NOMO-1 (cell line): Measurements from ENCODE around the gene MED13.
"Not testable (repeated sequence)": the region's sequence is repeated elsewhere in the genome, so short reads cannot be mapped to it uniquely, and the experiment has no call there.

Experiments
- DNase-seq, 2 experiments: peaks; one replicate each; lab custom pipeline; 2025; ENCODE audit not compliant: unreplicated experiment in 2 of 2; lab: John Stamatoyannopoulos, UW

Gene MED13

DNA sequence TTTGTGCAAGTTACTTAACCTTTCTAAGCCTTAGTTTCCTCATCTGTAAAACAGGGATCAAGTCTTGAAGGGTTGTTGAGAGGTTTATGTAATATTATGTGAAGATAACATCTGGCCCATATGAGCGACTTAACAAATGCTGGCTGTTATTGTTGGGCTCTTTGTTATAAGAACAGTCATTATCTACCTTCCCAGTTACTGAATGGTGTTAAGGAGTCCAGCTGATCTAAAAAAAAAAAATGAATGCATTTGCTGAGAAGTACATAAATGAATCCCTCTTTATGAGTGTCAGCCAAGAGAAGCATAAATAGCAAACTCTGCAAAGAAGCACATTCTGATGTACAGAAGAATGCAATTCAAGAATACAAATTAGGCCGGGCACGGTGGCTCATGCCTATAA is 24.3 kb upstream of the MED13 start:
- no peak for DNase-seq

DNA sequence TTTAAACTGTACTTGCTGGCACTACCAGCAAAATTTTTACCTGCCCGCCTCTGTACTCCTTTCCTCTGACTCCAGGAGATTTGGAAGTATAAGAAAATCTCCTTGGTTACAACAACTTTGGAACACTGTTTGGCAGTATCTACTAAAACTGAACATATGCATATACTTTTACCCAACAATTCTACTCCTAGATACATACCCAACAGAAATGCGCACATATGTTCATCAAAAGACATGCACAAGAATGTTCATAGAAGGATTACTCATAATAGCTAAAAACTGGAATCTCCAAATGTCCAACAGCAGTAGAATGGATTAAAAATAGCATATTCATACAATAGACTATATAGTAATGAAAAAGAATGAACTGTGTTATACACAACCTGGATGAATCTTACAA is 21.7 kb upstream of the MED13 start:
- no peak for DNase-seq

DNA sequence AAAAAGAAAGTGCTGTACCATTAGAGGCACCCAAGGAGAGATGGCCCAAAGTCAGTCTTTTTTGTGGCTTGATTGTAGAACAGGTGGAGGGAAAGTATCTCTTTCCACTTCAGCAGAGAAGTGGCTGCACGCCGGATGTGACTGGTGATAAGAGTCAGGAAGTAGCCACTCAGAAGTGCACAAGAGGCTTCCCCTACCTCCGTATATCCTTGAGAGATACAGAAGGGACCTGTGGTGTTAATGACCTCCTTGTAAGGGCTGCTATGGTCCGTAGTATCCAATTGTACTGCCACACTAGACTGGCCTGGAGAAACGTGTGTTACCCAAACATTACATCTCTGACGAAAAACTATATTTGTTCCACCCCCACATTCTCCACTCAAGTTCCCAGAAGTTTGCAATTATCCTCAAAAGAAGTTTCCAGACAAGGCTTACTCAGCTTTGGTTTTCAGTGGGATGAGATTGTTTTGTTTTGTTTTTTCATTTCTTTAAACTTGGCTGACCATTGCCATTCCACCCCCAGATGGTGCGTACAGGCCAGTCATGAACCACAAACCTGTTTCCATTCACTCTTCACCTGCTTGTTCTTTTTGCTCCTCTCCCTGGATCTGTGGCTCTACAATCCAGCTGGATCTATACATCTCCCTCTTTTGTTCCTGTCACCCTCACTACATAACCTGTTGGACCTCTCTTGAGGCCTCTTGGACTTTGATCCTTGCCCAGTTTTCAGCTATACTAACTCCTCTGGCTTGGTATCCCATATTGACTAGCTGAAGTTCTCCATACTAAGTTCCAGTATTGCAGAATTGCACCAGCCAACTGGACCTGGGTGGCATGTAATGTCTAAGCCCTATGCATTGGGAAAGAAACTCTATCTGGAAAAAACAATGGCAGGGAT is 20.7 kb upstream of the MED13 start:
- DNase-seq, result no peak

DNA sequence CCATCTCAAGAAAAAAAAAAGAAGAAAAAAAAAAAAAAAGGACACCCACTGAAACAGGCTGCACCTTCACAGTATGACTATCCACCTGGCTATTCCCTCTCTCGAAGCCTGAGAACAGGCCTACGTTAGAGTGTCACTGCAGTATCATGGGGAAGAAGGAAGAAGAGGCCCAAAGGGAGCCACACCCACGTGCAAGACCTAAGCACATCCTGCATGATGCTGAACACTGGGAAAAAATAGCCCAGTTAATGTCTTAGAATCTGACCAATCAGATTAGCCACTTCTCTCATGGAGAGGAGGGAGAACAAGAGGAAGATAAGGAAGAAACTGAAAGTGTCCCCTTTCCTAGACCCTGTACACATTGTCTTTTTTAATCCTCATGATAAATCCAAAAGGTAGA is 19.5 kb upstream of the MED13 start:
- DNase-seq, result no peak

DNA sequence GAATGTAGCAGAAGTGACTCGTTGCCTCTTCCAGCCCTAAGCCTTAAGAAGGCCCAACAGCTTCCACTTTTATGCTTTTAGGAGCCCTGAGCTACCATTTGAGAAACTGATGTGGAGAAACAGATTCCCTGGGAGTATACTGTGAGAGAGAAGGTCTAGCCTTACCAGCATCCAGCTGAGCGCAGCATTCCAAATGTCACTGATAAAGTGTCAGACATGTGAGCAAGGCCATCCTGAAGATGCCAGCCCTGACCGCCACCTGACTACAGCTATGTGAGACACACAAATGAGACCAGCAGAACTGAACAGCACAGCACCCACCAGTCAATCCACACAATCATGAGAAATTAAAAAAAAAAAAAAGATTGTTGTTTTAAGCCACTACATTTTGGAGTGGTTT is 18.6 kb upstream of the MED13 start:
- no peak for DNase-seq

DNA sequence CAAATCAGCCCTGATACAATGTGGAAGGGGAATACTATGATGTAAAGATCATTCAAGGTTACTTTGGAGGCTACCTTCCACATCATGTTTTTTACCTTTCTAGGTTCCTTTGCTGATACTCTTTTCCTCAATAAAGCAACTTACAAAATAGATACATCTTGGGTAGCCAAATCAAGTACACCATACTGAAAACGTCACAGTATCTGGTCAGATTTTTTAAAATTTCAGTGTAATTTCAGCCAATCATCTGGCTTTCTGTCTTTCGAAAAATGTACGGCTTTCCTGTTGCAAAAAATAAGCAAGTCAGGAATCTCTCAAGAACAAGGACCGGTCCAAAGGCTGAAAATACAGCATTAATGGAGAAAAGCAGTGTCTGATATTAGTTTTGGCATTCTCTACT is 15.6 kb upstream of the MED13 start:
- no peak for DNase-seq

DNA sequence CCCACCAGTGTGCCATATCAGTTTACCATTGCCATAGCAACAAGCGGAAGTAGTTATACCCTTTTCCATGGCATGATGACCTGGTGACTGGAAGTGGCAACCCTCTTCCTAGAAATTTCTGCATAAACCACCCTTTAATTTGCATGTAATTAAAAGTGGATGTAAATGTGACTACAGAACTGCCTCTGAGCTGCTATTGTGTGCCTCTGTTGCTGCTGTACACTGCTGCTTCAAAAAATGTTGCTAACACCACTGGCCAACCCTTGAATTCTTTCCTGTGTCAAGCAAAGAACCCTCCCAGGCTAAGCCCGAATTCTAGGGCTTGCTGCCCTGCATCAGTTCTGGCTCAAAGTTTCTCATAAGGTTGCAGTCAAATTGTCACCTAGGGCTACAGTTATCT is 12.9 kb upstream of the MED13 start:
- no peak for DNase-seq

DNA sequence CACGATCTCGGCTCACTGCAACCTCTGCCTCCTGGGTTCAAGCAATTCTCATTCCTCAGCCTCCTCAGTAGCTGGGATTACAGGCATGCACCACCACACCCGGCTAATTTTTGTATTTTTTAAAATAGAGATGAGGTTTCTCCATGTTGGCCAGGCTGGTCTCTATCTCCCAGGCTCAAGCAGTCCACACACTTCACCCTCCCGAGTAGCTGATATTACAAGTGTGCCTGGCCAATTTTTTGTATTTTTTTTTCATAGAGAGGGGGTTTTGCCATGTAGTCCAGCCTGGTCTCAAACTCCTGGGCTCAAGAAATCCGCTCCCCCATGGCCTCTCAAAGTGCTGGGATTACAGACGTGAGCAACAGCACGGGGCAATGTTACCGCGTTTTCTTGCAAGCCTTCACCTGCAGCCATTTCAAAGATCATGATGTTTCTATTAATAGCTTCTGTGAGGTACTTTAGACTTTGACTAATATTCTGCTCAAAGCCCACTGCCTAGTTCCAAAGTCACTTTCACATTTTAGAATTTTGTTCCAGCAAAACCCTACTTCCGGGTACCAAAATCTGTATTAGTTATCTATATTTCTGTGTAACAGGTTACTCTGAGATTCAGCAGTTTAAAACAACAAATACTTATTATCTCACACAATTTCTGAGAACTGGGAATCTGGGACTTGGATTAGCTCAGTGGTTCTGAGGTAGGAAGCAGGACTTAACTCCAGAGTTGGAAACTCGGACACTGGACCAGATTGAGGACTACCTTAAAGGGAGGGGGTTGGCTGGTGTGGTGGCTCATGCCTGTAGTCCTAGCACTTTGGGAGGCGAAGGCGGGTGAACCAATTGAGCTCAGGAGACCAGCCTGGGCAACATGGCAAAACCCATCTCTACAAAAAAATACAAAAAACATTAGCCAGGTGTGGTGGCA is 12.0 kb upstream of the MED13 start:
- no peak for DNase-seq

DNA sequence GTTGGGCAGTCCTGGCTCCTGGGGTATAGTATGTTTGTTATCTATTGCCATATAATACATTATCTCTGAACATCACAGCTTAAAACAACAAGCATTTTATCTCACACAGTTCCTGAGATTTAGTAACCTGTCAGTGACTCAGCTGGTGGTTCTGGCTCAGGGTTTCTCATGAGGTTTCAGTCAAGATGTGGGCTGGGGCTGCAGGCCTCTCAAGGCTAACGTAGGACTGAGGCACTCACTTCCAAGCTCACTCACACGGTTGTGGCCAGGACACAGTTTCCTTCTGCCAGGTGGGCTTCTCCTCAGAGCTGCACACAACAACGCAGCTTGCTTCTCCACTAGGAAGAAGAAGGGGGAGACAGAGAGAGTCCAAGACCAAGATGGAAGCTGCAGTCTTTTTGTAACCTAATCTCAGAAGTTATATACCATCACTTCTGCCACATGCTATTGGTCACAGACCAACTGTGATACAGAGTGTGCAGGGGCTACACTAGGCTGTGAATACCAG is 10.3 kb upstream of the MED13 start:
- no peak for DNase-seq

DNA sequence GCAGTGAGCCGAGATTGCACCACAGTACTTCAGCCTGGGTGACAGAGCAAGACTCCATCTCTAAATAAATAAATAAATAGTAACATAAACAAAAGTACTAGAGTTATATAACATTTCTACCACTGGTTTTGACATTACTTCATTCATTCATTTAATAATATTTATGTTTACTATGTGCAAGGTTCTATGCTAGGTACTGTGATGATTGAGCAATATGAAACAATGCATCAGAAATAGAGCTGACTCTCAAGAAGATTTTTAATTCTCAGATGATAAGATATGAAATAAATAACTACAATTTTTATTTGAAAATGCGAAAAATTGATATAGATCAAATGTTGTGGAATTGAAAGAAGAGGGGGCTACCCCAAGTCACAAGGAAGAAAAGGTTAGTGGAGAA is 8.9 kb upstream of the MED13 start:
- no peak for DNase-seq

DNA sequence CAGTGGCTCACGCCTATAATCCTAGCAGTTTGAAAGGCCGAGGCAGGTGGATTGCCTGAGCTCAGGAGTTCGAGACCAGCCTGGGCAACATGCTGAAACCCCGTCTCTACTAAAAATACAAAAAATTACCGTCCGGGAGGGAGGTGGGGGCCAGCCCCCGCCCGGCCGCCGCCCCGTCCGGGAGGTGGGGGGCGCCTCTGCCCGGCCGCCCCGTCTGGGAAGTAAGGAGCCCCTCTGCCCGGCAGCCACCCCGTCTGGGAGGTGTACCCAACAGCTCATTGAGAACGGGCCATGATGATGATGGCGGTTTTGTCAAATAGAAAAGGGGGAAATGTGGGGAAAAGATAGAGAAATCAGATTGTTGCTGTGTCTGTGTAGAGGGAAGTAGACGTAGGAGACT is 7.8 kb upstream of the MED13 start:
- not testable (repeated sequence) for DNase-seq

DNA sequence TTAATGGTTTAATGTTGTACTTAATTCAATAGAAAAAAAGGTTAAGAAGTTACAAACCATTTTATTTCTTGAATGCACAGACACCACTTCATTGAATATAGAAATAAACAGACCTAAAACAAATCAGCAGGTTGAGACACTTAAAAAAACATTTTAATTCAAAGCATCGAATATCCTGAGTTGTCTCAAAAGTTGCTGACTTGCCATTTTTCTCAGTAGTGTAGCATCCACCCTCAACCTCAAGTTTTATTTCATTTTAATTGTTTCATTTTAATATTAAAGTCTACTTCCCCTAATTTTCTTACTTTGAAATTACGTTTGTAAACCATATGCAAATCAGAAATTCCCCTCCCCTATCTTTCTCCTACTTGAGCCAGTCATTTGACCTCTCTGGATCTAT is 5.8 kb upstream of the MED13 start:
- DNase-seq, result no peak

DNA sequence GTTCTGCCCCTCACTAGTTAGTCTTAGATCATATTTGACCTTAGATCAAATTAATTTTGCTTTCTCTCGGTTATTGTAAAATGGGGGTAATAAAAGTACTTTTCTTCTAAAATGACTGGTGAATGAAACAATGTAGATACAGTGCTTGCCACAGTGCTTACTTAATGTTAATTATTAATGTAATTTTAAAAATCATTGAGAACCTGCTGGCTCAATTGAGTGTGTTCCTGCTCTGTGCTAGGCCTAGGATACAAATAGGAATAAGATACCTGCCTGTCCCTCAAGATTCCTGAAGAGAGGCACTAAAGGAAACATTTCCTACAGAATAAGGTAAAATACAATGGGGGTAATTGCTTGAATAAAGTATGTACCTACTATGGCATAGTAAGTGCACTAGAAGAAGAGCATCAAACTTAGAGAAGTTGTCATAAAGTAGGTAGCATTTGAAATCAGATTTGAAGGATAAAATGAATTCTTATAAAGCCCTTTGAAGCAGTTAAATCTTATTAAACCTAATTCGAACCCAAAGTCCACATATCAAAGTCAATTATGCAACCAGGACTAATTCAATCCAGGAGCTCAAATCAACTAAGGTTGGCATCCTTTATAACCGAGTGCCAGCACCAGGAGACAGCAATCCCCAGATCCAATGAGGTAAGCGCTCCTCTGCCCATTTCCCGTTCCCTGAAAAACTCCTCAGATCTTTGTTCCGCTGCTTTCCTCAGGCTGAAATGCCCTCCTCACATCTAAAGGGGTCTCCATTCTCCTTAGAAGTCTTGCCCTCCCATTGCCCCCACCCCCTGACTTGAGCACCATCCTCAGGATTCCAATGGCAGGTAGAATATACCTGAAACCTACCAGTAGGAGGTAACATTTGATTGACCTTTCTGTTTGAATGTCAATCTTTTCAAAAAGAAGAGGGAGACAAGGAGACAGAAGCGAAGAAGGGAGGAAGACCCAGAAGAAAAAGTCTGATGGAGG is 2.4 kb upstream of the MED13 start:
- DNase-seq, result no peak

DNA sequence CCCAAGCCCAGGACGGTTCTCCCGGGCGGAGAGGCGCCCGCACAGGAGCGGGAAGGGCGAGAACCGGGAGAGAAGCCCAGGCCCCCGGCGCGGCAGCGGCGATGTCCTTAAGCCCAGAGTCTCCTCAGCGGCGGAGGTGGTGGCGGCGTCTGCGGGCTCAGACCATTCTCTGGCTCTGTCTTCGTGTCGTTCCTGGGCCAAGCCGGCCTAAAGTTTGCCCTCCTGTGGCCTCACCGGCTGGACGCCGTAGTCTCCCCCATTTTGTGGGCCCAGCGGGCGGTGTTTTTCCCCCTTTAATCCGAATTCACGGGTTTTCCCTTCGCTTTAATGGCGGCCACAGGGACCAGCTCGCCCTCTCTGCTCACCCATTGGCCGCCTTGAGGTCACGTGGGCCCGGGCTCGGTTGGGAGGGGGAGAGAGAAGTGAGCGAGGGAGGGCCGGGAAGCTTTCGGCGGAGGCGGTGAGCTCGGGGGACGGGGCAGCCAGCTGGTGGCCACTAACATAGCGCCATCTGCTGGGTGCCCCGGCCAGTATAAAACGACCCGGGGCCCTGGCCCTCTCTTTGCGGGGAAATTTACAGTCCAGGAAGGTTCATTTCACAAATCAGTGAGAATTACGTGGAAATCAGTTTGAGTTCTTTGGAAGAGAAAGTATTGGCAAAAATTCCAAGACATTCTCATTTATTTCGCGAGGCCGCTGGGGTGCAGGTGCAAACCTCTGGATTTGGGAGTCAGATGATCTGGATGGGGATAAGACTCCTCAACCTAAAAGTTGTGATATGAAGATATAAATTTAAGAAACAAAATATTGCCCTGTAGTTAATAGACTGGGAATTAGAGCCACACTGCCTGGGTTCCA is 762 bp upstream of the MED13 start:
- peak; percentile 97 to 99 for DNase-seq

DNA sequence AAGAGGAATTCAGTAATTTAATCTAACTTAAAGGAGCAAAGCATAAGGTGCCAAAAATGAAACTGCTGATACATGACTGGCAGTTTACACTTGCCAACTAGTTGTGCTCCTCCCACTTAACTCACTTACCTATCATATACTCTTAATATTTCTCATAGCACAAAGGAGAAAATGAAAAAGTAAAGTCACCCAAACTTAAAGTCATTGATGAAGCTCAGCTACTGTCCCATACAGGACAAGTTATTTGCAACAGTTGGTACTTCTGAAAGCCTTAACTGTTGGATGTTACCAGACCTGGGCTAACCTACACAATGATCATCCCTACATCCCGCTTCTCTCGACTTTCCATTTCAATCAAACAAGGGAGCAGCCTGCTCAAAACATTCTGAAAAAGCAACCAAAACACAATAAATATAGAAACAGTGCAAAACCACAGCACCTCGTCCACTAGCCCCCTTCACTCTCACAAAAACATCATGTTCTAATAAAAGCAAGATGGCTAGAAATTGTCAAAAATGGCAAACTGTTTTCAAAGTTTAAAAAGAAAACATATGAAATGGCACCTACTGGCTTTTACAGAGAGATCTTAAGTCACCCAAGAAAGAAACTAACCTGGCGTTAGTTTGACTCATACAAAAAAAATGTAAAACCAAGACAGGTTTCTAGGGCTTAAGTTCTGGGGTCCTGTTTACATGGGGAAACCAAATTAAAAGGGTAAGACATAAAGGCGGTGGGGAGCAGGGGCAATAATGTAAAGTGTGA is 868 bp downstream of the MED13 start:
- DNase-seq, result peak in 1 of 2 experiments; percentile 22

DNA sequence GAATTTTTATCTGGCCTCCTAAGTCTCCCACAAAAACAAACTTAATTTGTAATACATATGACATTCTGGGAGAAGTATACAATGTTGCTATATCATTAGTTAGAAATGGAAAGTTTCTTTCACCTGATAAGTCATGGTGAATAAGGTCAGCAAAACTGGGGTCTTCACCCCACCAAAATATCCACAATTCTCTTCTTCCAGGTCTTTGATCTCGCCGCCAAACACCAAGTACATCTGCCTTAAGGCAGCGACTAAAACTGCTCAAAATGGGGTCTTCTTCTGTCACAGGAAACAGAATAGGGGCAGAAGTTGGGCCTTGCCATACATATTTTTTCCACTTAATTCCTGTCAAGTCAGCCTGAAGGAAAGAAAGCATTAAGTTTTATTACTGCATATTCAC is 2.1 kb downstream of the MED13 start:
- DNase-seq, result no peak

DNA sequence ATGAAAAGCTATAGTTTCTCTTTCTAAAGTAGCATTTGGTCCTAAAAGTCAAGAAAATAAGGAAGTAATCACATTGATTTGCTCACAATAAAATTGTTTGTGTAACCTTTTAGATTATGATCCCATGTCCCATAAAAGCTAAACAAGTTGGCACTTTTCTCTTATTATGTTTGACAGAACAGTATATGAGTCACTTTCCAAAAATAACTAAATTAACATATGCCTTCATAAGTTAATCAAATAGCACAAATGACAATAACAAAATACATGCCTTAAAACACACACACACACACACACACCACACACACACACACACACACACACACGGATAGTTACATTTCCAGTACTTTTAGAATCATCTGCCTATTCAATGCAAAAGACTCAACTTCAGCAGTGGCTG is 2.8 kb downstream of the MED13 start:
- peak in 1 of 2 experiments; percentile 55 for DNase-seq

DNA sequence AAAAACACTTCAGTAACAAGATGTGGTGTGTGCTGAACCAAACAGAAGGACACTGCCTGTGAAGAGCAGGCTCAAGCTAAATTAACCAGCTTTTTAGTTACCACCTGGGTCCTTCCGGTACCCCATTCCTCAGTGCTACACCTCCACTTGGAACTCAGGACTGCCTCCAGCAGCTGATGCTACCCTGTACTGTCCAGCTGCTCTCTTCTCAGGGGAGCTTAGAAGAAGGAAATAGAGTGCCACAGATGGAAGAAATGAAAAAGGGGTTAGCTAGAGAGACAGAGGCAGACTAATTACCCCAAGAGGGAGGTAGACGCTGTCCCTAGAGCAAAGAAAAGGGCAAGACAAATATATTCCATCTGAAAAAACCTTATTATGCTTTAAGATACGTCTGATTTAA is 5.7 kb downstream of the MED13 start:
- no peak for DNase-seq

DNA sequence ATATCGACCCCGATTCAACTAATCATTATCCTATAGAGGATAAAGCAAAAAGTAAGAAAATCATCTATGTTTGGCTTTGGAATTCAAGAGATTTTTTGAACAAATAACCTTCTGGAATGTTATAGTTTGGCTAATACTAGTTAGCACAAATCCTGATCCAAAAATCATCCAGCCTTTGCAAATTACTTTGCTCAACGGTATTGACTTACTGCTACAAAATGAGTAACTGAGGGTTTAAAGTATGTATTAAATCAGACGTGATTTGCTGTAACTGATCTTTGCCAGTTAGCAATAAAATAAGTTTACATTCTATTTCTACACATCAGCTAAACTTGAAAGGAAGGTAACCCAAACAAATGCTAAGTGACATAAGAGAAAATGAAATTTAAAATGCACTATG is 6.5 kb downstream of the MED13 start:
- no peak for DNase-seq
